Neural cell (in vitro differentiated cells): ENCODE data around the gene TMEM19. TPM values are rescaled to one million over a fixed set of nuclear protein-coding genes. Genes with fewer than 3 reads are reported as not detected.

Experiments
- H2AFZ ChIP-seq: fragments of 200-600, 300-800 bp; sonication (generic), shearing (Covaris generic); 2 replicates; pipeline ENCODE4 v1.6.0; 2014; ENCODE audit warnings: low read depth, mild to moderate bottlenecking, antibody characterized with exemption, low read length, moderate library complexity
- H3F3A ChIP-seq: fragments of 200-600 bp; shearing (Covaris generic); 2 replicates; pipeline ENCODE4 v1.6.1; 2016; ENCODE audit warnings: mild to moderate bottlenecking, moderate library complexity, mixed read lengths, antibody characterized with exemption, low read length; ENCODE audit not compliant: insufficient read depth, poor library complexity, severe bottlenecking
- H3K27ac ChIP-seq: fragments of 200-600, 300-800 bp; sonication (generic), shearing (Covaris generic); 2 replicates; pipeline ENCODE4 v1.5.1; 2014; ENCODE audit warnings: mild to moderate bottlenecking, low read length, moderate library complexity
- H3K27me3 ChIP-seq: fragments of 300-800, 200-600 bp; sonication (generic), shearing (Covaris generic); 2 replicates; pipeline ENCODE4 v1.6.0; 2014; ENCODE audit warnings: mild to moderate bottlenecking, low read depth, low read length, moderate library complexity; ENCODE audit not compliant: insufficient read depth
- H3K36me3 ChIP-seq: fragments of 300-800, 200-600 bp; sonication (generic), shearing (Covaris generic); 2 replicates; pipeline ENCODE4 v1.5.1; 2014; ENCODE audit warnings: mild to moderate bottlenecking, antibody characterized with exemption, low read length, moderate library complexity; ENCODE audit not compliant: insufficient read depth
- H3K4me2 ChIP-seq: fragments of 300-800, 200-600 bp; sonication (generic), shearing (Covaris generic); 2 replicates; pipeline ENCODE4 v1.6.0; 2014; ENCODE audit warnings: mild to moderate bottlenecking, low read length
- H3K4me3 ChIP-seq: fragments of 300-800, 200-600 bp; sonication (generic), shearing (Covaris generic); 2 replicates; pipeline ENCODE4 v1.5.1; 2014; ENCODE audit warnings: mild to moderate bottlenecking, low read length, moderate library complexity
- H3K79me2 ChIP-seq: fragments of 200-600 bp; shearing (Covaris generic); replicated peaks from 2 replicates; pipeline ENCODE4 v1.6.0; 2014; ENCODE audit warnings: mild to moderate bottlenecking, low read length, moderate library complexity; ENCODE audit not compliant: insufficient read depth
- H3K9ac ChIP-seq: fragments of 300-800, 200-600 bp; sonication (generic), shearing (Covaris generic); 2 replicates; pipeline ENCODE4 v1.6.1; 2016; ENCODE audit warnings: mild to moderate bottlenecking, low read length, mixed read lengths
- H3K9me2 ChIP-seq: fragments of 200-600 bp; shearing (Covaris generic); 2 replicates; pipeline ENCODE4 v1.6.1; 2016; ENCODE audit warnings: mild to moderate bottlenecking, low read length, mixed read lengths; ENCODE audit not compliant: insufficient read depth
- H3K9me3 ChIP-seq: fragments of 200-600, 300-800 bp; sonication (generic), shearing (Covaris generic); 2 replicates; pipeline ENCODE4 v1.6.1; 2016; ENCODE audit warnings: mild to moderate bottlenecking, mixed run types, low read length, moderate library complexity, mixed read lengths
- H4K20me1 ChIP-seq: fragments of 200-600 bp; shearing (Covaris generic); 2 replicates; pipeline ENCODE4 v1.6.1; 2016; ENCODE audit warnings: mild to moderate bottlenecking, mixed run types; ENCODE audit not compliant: insufficient read depth
- EP300 ChIP-seq: fragments of 450-650 bp; conservative IDR thresholded peaks from 2 replicates; pipeline ENCODE4 v1.6.1; 2014; ENCODE audit warnings: antibody characterized with exemption, mild to moderate bottlenecking, moderate library complexity; ENCODE audit not compliant: poor library complexity, severe bottlenecking
- EZH2 ChIP-seq: fragments of 200-600, 300-800 bp; shearing (Covaris generic), sonication (generic); IDR thresholded peaks from 2 replicates; pipeline ENCODE4 v1.6.1; 2014; ENCODE audit warnings: antibody characterized with exemption, low read length, borderline replicate concordance, mild to moderate bottlenecking; ENCODE audit not compliant: insufficient read depth, poor library complexity, severe bottlenecking
- MXI1 ChIP-seq: fragments of 450-650 bp; conservative IDR thresholded peaks from 2 replicates; pipeline ENCODE4 v1.6.1; 2014; ENCODE audit warnings: antibody characterized with exemption, mild to moderate bottlenecking; ENCODE audit not compliant: poor library complexity, severe bottlenecking
- POLR2AphosphoS5 ChIP-seq: IDR thresholded peaks from 2 replicates; pipeline ENCODE4 v1.6.1; 2012
- RAD21 ChIP-seq: fragments of 450-650 bp; conservative IDR thresholded peaks from 2 replicates; pipeline ENCODE4 v1.6.1; 2014; ENCODE audit warnings: antibody characterized with exemption, mild to moderate bottlenecking, moderate library complexity
- SMC3 ChIP-seq: fragments of 450-650 bp; conservative IDR thresholded peaks from 2 replicates; pipeline ENCODE4 v1.6.1; 2014; ENCODE audit warnings: antibody characterized with exemption, mild to moderate bottlenecking, moderate library complexity; ENCODE audit not compliant: poor library complexity
- TAF1 ChIP-seq: IDR thresholded peaks from 2 replicates; pipeline ENCODE4 v1.6.1; 2012; ENCODE audit warnings: low read depth
- polyA plus RNA-seq: library from polyadenylated mRNA; depleted of rRNA; stranded (reverse); fragments of >200 nt; gene quantifications from 2 replicates; pipeline ENCODE4 v1.2.3, GENCODE V29; 2014
- TF ChIP-seq, protein P1 (sequence below): IDR thresholded peaks from 2 replicates; pipeline ENCODE4 v1.6.1; 2012; ENCODE audit warnings: borderline replicate concordance
- TF ChIP-seq, protein P2 (sequence below): fragments of 450-650 bp; IDR thresholded peaks from 2 replicates; pipeline ENCODE4 v1.5.1; 2014; ENCODE audit warnings: antibody characterized with exemption, mild to moderate bottlenecking, moderate library complexity; ENCODE audit not compliant: poor library complexity, severe bottlenecking

The TMEM19 gene
- polyA plus RNA-seq, 1 donor from 2014 or later = 24.2 TPM

DNA sequence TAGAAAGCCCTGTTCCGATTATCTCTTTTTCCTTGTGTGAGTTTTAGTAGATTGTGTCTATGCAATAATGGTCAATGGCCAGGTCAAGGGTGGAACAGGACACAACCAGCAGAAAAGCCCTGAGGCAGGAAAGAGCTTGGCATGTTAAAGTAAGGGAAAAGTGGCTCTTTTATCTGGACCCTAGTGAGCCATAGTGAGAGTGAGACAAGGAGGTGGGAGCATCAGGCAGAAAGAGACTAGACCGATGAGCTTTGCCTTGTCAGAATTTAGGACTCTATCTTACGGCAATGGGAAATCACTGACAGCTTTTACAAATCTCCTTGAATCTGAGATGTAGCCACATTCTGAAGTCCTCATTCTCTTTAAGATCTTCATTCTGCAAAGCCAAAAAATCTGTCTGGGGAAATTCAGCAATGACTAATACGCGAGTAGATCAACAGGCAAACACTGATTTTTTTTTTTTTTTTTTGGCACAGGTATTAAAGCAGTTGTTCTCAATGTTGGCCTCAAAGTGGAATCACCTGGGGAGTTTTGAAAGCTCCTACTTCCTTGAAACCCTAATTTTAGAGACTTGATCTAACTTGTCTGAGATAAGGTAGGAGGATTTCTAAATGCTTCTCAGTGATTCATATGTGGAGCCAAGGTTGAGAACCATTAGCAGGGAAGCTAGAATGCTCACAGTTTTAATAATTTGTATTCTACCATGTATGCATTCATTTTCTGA is 33.9 kb downstream of the TMEM19 start:
- no peaks in the 10 kb centered on the region for H3K27me3 ChIP-seq
- TF ChIP-seq POLR2AphosphoS5 = no peak
- TF ChIP-seq, protein P1, sequence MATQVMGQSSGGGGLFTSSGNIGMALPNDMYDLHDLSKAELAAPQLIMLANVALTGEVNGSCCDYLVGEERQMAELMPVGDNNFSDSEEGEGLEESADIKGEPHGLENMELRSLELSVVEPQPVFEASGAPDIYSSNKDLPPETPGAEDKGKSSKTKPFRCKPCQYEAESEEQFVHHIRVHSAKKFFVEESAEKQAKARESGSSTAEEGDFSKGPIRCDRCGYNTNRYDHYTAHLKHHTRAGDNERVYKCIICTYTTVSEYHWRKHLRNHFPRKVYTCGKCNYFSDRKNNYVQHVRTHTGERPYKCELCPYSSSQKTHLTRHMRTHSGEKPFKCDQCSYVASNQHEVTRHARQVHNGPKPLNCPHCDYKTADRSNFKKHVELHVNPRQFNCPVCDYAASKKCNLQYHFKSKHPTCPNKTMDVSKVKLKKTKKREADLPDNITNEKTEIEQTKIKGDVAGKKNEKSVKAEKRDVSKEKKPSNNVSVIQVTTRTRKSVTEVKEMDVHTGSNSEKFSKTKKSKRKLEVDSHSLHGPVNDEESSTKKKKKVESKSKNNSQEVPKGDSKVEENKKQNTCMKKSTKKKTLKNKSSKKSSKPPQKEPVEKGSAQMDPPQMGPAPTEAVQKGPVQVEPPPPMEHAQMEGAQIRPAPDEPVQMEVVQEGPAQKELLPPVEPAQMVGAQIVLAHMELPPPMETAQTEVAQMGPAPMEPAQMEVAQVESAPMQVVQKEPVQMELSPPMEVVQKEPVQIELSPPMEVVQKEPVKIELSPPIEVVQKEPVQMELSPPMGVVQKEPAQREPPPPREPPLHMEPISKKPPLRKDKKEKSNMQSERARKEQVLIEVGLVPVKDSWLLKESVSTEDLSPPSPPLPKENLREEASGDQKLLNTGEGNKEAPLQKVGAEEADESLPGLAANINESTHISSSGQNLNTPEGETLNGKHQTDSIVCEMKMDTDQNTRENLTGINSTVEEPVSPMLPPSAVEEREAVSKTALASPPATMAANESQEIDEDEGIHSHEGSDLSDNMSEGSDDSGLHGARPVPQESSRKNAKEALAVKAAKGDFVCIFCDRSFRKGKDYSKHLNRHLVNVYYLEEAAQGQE = no peak
- TF ChIP-seq RAD21 = no peak
- TF ChIP-seq SMC3 = no peak
- no peak for TF ChIP-seq TAF1
- no peak for TF ChIP-seq EZH2
- H3K4me2 ChIP-seq = no peak overlapping the region
- H3K9me2 ChIP-seq = no peaks in the 10 kb centered on the region
- no peaks in the 10 kb centered on the region for H4K20me1 ChIP-seq
- H2AFZ ChIP-seq = no peak overlapping the region
- no peak overlapping the region for H3K27ac ChIP-seq
- no peak overlapping the region for H3K4me3 ChIP-seq
- H3F3A ChIP-seq = no peaks in the 10 kb centered on the region
- no peaks in the 10 kb centered on the region for H3K36me3 ChIP-seq
- no peak overlapping the region for H3K9ac ChIP-seq
- no peaks in the 10 kb centered on the region for H3K9me3 ChIP-seq
- H3K79me2 ChIP-seq = no peaks in the 10 kb centered on the region

DNA sequence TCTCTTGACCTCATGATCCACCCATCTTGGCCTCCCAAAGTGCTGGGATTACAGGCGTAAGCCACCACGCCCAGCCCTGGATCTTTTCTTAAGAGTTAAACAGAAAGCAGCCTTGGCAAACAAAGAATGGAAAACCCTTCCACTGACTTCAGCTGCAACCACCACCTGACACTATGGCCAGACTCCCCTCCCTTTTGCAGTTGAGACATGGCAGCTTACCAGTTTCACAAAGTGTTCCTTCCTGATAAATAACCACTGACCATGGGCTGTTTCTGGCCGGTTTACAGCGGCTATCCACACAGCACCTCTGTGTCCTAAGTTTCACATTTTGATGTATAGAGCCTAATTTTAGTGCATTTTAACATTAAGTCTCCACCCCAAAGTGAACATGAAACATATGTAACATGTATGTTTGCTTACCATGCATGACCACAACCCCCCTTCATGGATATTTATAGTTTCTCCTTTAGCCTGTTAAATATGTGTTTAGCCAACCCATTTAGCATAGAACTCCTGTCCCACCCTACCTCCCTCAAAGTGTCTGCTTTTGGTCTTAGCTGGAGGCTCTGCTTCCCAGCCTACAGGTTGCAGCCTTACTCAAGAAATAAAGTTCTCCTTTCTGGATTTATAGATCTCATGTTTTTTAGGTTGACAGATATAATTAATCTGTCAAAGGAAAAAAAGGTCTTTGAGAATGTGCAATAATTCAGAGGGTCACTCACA is 36.1 kb downstream of the TMEM19 start:
- Histone ChIP-seq H3F3A (no peaks in the 10 kb centered on the region), H3K4me2 (no peak overlapping the region), H4K20me1 (no peaks in the 10 kb centered on the region), H3K27me3 (no peaks in the 10 kb centered on the region), H3K9me3 (no peaks in the 10 kb centered on the region), H3K9ac (no peak overlapping the region), H3K36me3 (no peaks in the 10 kb centered on the region), H2AFZ (no peak overlapping the region), H3K4me3 (no peak overlapping the region), H3K27ac (no peak overlapping the region), H3K79me2 (no peaks in the 10 kb centered on the region), H3K9me2 (no peaks in the 10 kb centered on the region)
- TF ChIP-seq EP300 (no peak), MXI1 (no peak), TAF1 (no peak), SMC3 (no peak), RAD21 (no peak), POLR2AphosphoS5 (no peak), EZH2 (no peak)
- TF ChIP-seq, protein P1 = no peak
- TF ChIP-seq, protein P2, sequence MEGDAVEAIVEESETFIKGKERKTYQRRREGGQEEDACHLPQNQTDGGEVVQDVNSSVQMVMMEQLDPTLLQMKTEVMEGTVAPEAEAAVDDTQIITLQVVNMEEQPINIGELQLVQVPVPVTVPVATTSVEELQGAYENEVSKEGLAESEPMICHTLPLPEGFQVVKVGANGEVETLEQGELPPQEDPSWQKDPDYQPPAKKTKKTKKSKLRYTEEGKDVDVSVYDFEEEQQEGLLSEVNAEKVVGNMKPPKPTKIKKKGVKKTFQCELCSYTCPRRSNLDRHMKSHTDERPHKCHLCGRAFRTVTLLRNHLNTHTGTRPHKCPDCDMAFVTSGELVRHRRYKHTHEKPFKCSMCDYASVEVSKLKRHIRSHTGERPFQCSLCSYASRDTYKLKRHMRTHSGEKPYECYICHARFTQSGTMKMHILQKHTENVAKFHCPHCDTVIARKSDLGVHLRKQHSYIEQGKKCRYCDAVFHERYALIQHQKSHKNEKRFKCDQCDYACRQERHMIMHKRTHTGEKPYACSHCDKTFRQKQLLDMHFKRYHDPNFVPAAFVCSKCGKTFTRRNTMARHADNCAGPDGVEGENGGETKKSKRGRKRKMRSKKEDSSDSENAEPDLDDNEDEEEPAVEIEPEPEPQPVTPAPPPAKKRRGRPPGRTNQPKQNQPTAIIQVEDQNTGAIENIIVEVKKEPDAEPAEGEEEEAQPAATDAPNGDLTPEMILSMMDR = no peak
